Measurements from ENCODE around the gene CADPS2.

CADPS2 gene

DNA sequence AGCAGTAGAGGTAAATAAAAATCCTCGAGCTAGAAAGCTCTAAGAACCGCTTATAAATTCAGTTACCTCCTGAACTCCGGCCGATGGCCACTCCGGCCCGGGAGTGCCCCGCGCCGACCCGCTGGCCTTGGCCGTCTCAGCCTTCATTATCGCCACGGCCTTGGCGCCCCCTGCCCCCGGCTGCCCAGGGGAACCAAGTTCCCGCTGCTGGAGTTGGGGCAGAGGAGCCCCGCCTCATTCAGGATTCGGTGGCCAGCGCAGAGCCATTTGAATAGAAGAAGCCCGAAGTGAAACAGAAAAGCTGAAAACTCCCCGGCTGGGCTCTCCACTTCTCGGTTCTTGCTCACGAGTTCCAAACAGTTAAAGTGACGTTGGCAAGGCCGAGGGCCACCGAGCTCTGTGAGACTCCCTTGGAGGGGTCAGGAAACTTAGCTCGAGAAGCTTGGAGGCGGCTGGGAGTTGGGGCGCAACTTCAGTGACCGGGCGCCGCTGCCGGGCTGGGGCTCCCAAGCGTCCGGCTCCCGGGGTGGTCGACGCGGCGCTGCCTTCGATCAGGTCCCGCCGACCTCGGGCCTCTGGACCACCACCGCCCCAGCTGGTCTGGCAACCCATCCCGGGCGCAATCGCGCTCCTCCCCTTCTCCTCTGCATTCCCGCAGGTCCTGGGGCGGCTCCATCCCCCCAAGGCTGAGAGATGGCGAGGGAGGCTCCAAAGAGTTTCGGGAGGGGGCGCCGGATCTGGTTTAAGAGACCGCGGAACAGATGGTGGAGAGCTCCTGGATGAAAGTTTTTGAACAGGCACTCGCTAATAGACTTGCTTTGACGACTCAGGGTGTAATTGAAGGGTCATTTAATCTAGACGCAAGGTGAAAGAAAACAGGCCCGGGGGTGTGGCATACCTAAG, 575.9 kb downstream of the CADPS2 start:
- DNase-seq (ENCODE audit: low spot score) = no peak

DNA sequence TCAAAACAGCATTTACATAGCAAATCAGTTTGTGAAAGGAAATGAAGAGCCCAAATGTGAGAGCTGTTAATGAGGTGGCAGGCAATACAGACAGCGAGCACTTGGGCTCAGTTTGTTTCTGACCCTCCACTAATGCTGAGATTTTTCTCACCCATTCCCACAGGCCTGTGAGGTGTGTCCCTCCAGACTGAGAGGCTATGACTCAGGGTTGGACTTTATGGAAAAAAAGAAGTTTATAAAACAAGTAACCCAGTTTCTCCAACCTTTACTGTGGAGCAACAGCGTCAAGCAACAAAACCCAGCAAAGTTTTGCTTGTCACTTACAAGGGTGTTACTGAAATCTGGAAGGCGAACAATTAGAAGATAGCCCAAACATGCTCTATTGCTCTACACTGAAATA, 576.8 kb downstream of the CADPS2 start:
- no peak for DNase-seq (ENCODE audit: low spot score)

DNA sequence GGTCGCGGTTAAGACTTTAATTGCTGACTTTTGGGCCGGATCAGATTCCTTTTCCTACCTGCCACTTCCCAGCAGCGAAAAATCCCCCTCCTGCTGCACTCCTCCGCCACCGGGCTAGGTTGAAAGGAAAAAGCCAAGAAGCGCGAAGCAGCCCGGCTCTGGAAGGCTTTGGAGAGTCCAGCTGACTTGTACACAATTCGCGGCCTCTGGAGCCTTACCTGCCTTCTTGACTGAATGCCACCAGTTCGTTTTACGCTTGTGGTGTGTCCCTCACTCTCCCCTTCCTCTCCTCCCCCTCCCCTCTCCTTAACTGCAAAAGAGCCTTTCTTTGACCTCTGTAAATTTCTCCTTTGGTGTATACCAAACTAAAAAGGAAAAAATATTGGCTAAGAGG, 579.0 kb downstream of the CADPS2 start:
- DNase-seq (ENCODE audit: low spot score) = no peak

DNA sequence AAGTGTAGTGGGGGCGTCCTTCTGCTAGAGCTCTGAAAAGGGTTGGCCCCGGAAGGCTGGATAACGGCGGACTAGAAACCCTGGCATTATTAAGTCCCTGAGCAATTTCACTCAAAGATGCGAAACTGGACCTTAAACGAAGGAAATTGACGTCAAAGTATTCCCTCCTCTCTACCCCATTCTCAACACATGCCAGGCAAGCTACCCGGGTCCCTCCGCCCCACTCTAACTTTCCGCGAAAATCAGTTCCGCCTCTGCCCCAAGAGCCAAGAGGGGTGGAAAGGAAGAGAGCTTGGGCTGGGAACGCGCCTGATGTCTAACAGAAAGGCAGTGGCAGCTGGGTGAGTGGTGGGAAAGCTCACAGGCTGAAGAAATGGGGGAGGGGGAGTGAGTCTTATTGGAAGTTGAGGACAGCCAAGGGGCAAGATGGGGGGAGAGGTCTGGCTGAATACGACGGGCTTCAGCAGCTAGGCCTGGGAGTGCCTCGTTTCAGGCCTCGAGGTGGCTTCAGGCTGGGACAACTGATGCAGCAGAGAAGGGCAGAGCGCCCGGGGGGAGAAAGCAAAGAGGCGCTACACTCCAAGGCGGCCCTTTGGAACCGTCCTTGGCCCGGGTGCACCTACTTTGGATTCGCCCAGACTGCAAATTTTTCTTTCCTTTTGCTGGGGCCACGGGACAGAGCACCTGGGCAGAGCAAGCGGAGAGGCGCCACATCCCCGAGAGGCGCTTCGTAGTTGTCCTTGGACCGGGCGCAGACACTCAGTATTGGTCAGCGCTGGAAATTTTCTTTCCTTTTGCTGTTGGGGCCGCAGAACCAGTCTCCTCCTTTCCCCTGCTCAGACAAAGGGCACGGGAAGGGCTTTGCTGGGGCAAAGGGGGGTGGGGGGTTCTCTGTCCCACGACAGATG, 579.7 kb downstream of the CADPS2 start:
- DNase-seq (ENCODE audit: low spot score) = no peak

DNA sequence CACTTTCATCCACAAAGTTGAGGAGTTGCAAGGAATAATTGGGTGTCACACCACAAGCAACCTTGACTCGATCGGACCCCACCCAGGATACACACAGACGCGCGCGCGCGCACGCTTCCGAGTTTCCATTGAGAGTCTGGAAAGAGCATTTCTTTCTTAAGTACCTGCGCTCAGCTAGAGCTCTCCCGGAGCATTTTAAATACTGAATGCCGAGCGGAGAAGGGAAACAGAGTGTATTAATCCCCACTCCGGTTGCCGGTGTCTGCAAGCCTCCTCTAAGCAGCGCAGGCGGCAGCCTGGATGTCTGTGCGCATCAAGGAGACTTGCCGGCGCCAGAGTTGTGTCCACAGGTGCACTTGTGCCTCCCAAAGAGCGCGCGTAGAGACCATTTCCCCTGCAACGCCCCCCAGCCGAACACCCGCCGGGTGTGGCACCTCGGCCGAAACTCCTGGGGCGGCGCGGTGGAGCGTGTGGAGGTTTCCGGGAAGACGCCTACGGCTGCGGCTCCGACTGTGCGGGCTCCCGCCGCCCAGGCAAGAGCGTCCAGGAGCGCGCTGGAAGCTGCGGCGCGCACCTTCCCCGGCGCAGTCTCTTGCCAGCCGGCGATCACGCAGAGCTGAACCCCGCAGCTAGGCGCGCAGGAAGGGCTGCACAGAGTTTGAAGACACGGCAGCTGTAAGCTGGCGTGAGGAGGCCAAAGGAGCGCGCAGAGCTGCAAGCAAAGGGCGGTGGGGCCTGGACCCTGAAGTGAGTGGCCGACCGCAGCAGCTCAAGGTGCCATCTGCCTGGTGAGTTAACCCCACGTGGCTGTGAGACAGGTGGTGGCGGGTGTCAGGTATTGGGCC, 580.6 kb downstream of the CADPS2 start:
- DNase-seq (ENCODE audit: low spot score) = no peak

DNA sequence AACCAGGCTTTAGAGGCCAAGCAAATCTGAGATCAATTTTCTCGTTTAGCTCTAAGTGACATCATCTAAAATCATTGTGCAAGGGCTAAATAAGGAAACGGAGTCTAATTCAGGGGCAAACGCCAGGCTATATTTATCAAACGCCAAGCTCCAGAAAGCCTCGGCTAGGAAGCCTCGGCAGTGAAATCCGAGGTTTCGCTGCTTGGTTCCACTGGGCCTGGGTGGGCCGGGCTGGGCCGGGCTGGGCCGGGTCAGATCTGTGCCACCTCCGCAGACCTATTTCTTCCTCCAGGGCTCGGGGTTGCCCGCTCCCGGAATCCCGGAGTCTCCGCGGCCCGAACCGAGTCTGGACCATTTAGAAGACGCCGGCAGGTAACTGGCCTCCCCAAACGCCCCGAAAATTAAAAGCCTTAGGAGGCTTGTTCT, 581.3 kb downstream of the CADPS2 start:
- no peak for DNase-seq (ENCODE audit: low spot score)

DNA sequence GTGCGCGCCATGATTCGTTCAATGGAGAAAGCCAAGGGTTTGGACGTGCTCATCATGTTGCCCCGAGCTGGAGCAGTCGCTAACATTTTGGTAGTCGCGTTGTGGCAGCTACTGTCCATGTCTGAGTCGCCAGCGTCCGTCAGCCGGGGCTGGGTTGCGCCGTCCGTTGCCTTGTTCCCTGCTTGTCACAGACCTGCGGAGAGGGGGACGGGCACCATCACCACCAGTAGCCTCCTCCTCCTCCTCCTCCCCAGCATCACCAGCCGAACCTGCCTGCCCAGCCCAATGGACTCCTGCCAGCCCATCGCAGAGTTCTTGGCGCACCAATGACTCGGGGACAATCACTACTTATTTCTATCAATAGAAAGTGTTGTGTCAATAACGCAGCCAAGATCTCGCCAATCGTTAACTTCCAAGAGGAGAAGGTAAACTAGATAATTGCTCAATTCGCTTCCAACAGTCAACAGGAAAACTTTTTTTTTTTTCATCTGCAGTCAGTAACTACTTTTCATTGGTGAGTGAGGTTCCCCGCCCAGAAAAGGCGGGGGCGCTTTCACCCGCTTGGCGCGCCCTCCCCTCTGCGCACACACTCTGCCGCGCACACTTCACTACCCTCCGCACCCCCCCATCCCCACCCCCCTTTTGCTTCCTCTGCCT, 581.8 kb downstream of the CADPS2 start, which contains the start of gene FEZF1:
FEZF1 (minus strand) TSS at position 432 of the 657 bp plus-strand sequence; CDS start at position 119, 313 bp downstream.
- DNase-seq (ENCODE audit: low spot score) = no peak

DNA sequence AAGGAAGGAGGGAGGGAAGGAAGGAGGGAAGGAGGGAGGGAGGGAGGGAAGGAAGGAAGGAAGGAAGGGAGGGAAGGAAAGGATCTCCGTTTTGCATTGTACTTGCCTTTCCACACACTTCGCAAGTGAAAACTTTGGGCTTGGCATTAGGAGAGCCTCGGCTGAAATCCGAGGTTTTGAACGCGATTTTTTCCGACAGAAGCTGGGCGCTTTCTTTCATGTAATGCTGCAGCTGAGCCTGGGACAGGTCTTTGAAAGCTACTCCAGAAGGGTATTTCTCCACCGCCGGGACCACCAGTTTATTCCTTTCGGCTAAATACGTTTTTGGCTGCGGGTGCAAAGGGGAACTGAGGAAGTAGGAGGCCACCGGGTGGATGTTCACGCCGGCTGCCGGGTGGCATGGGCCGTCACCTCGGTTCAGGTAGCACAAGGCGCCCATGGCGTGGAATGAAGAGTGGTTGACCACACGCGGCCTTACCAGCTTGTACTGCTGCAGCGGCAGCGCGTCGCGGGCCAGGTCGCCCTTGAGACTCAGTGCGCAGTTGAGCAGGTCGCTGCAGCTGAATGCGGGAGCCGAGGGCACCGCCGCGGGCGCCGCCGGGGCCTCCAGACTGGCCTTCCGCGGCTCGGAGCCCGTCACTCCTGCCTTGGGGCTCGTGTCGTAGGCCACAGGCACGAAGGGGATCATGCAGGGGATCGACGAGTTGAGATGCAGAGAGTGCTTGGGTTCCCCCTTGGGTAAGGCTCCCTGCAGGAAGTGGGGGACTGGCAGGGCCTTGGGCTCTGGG, 582.5 kb downstream of the CADPS2 start:
- DNase-seq (ENCODE audit: low spot score) = no peak

DNA sequence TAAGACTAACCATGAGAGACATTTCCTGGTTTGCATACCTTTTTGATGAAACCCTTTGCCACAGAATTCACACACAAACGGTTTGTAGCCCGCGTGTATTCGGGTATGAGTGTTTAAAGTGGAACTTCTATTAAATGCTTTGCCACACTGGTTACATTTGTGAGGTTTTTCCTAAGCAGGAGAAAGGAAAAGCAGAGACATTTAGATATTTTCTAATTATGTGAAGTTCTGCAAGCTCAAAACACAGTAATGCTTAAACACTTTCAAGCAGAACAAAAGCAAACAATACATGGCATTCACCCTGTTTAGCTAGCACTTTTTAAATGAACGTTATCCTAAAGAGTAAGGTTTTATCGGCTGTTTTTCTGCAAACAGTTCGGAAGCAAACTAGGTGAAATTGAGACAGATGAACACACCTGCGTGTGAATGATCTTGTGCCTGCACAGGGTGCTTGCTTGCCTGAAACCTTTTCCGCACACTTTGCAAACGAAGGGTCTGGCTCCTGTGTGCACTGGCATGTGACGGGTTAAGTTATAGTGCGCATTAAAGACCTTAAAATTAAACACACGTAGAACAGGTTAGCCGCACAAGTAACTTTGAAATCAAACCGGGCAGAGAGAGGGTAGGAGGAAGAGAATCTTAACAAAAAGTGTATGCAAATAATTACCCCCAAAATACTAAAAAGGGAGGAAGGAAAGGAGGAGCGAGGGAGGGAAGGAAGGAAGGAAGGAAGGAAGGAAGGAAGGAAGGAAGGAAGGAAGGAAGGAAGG, 583.3 kb downstream of the CADPS2 start:
- DNase-seq (ENCODE audit: low spot score) = no peak

DNA sequence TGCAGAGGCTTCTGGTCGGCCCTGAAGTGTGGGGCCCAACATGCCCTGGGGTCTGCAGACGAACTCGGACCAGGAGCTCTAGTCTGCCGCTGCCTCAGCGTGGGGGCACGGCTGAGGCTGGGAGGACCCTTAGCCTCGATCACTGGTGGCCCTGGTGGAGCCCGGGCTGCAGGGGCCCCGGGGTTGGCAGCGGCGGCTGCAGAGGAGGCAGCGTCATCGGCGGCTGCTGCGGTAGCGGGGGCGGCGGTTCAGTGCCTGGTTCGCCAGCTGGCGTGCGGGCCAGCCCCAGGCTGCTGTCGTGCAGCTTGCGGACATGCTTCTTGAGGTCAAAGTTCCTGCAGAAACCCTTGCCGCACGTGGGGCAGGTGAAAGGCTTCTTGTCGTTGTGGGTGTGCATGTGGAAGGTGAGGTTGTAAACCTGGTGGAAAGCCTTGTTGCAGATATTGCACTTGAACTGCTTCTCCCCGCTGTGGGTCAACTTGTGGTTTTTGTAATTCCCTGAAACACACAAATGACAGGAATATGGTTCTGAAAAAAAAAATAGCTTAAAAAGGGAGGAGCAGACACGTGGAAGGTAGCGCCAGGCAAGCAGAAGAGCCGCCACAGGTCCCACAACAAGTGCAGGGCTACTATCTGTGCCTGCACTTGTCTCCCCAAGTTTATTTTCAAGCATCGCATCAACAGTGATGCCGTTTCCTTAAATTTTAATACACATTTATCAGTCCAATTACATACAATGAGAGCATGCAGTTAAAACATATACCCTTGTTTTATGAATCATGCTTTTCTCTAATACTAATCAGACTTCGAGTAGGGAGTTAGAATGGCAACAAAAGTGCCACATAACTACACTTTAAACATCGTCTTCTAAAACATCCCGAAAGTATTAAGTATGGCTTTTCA, 584.2 kb downstream of the CADPS2 start:
- DNase-seq (ENCODE audit: low spot score) = no peak

DNA sequence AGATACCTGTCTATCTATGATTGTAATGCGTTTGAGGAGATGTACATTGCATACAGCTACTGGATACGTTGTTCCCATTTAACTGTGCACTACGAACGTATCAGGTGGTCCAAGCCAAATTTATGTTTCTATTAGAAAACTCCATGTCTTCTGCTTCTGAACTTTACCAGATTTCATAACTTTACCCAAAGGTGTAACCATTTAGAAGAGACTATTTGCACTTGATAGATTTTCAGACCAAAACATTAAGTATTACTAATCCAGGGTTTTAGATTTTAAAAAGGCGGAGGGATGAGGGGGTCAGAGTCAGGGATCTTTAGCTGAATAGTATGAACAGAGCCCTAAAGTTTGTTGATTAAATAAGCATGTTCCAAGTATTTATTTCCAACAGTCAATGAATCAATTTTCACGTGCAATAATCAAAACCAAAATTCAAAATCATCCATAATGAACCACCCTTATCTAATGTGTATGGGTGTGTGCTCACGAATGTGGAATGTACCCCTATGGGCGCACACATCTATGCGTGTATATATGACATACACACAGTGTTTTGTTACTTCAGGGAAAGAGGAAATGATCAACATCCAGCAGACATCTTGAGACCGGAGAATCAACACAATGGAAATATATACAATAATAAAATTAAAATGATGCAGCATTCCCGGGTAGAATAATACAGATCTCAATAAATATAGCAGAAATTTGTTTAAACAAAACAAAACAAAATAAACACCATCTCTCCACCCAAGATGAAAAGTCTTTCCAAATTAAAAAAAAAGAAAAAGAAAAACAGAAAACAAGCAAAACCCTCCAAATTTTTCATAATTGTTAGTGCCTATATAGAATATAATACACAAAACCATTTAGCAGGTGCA, 585.1 kb downstream of the CADPS2 start:
- no peak for DNase-seq (ENCODE audit: low spot score)

DNA sequence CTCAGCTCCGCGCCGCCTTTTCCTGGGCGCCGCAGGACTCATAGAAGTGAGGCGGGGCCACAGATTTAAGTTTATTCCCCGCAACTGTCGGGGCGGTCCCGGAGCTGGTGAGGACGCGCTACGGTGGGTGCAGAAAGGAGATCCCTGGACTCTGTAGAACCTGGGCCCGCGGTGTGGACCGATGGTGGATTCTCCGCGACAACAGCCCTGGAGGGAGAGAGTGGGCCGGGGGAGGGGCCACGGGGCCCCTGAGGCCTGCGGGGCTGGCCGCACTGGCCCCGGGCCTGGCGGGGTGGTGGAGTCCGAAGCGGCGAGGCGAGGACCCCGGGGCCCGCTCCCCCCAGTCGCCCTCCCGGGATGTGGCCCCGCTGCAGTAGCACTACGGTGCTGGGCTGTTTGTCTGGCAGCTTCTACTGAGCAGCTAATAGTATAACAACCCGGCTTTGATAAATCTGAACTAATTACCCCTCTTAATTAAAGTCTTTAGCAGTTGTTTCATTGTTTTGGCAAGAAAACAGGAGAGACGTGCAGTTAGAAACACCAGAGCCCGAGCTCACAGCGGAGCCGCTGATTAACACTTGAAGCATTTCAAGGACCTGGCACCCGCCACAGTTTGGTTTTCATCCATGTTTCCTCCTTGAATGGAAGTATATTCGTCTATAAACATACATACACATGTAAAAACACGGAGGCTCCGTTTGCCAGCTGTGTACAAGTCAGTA, 585.9 kb downstream of the CADPS2 start:
- no peak for DNase-seq (ENCODE audit: low spot score)

DNA sequence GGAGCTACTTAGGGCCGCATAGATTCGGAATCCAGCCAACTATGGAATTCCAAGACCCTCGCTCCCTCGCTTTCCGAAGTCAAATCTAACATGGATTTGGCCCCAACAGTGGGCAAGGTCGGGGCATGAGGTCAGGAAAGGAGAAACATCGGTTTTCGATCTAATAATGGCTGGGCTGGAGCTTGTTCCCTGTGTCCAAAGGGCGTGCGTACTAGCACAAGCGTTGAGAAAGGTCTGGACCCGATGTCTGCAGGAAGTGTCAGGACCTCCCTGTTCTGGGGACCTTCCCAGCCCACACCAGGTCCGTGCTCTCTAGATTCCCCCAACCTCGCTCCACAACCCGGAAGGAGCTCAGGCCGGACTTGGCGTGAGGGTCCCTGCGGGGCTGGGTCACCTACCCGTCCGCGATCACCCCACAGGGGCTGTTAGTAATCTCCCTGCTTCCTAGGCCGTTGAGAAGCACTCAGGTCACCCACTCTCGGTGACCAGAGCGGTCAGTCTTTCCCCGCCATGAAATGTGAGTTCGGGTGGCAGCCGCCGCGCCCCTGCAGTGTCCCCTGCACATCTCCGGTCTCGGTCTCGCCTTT, 586.5 kb downstream of the CADPS2 start:
- DNase-seq (ENCODE audit: low spot score) = no peak

DNA sequence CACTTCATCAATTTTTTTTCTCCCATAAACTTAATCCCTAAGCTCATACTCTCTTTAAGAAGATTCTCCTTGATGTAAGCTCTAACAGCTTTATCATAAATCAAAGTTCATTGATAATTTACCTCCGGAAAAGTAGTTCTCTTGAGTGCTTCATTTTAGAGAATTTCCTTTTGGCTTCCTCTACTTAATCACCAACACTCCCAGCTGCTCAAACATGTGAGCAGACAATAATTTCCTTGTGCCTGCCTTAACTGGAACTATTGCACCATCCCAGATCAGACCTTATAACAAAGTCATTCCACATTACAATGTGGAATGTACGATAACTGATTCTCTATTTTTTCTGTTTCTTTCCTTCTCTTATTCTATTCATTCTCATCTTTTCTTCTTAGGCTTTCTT, 587.6 kb downstream of the CADPS2 start:
- DNase-seq (ENCODE audit: low spot score) = no peak

DNA sequence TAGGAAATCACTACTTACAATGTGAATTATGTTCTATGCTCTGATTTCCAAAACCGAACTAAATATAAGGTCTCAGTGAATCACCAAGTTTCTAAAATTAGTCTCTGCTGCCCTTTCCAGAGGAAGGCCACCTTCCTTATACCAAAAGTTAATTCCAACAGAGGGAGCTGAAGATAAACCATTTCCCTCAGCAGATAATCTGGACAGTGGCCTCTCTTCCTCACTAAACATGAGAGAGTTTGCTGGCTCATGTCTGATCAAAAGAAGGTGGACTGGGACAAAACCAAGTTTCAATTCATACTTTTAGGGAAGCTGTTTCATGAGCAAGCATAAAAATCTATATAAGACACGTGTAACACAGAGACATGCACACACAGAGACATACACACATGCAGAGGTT, 588.1 kb downstream of the CADPS2 start:
- DNase-seq (ENCODE audit: low spot score) = no peak

DNA sequence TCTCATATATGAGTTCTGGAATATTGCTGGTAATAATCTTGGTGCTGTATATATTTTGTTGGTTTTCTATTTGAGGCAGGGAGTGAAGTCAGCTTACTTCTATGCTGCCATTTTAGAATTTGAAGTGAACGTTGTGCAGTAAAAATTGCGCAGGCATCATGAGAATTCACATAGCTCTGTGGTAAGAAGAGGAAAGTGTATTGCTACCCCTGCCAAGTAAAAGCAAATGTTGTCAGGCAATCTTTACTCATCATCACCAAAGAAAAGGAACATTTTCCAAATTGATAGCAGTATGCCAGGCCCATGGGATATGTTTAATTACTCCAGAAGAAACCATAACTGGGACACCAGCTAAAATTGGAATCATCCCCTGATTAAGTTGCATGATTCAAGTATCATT, 595.1 kb downstream of the CADPS2 start:
- no peak for DNase-seq (ENCODE audit: low spot score)

DNA sequence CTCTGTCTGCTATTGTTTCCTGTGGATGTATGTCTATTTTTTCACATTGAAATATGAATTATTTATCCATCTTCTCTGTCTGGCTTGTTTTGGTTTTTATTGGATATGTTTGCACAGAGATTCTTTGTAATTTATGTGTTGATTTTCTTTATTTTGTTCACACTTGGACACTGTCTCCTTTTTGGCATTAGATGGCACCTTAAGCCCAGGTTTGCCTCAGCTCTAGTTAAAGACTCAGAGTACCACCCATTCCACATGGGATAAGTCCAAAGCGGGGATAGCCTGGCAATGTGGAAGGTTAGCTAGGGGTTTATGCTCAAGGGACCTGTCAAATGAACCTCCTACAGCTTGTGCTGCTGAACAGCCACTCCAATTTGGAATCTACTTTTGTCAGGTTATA, 595.8 kb downstream of the CADPS2 start:
- DNase-seq (ENCODE audit: low spot score) = no peak
